HepG2 (cell line): ENCODE data around the gene RPS6KA2.

ENCODE experiments used
- MED1 ChIP-seq: sonication (generic); formaldehyde crosslinking; IDR thresholded peaks from 2 replicates; pipeline ENCODE4 v1.4.0; 2020; ENCODE audit warnings: missing genetic modification reagents
- NR3C1 ChIP-seq: sonication (generic); formaldehyde crosslinking; IDR thresholded peaks from 2 replicates; pipeline ENCODE4 v1.4.0; 2020; ENCODE audit warnings: missing genetic modification reagents
- PTBP1 ChIP-seq: fragments of 200-400 bp; formaldehyde crosslinking; IDR thresholded peaks from 2 replicates; pipeline ENCODE4 v1.6.1; 2018; ENCODE audit warnings: low read length, low read depth; ENCODE audit not compliant: poor library complexity, severe bottlenecking
- RNF2 ChIP-seq: fragments of 450-650 bp; conservative IDR thresholded peaks from 2 replicates; pipeline ENCODE4 v1.6.1; 2016; ENCODE audit warnings: low read depth
- TRIM24 ChIP-seq: sonication (generic); formaldehyde crosslinking; IDR thresholded peaks from 2 replicates; pipeline ENCODE4 v1.8.0; 2022; ENCODE audit warnings: mild to moderate bottlenecking, missing genetic modification reagents
- ZNF274 ChIP-seq: sonication (generic); formaldehyde crosslinking; IDR thresholded peaks from 2 replicates; pipeline ENCODE4 v1.5.1; 2020; ENCODE audit warnings: mild to moderate bottlenecking, missing genetic modification reagents
- ZNF572 ChIP-seq: sonication (generic); formaldehyde crosslinking; IDR thresholded peaks from 2 replicates; pipeline ENCODE4 v1.5.1; 2020; ENCODE audit warnings: mild to moderate bottlenecking, missing genetic modification reagents
- ZNF670 ChIP-seq: sonication (generic); formaldehyde crosslinking; IDR thresholded peaks from 2 replicates; pipeline ENCODE4 v1.8.0; 2022; ENCODE audit warnings: mild to moderate bottlenecking, missing genetic modification reagents, borderline replicate concordance
- ZSCAN31 ChIP-seq: sonication (generic); formaldehyde crosslinking; IDR thresholded peaks from 2 replicates; pipeline ENCODE4 v1.5.0; 2020; ENCODE audit warnings: low read depth, mild to moderate bottlenecking, missing genetic modification reagents
- TF ChIP-seq, protein P1 (sequence below): sonication (generic); formaldehyde crosslinking; IDR thresholded peaks from 2 replicates; pipeline ENCODE4 v1.4.0; 2020; ENCODE audit warnings: missing genetic modification reagents
- TF ChIP-seq, protein P2 (sequence below): sonication (generic); formaldehyde crosslinking; IDR thresholded peaks from 2 replicates; pipeline ENCODE4 v1.9.0; 2021; ENCODE audit warnings: mild to moderate bottlenecking, missing genetic modification reagents
- TF ChIP-seq, protein P3 (sequence below): sonication (generic); formaldehyde crosslinking; IDR thresholded peaks from 2 replicates; pipeline ENCODE4 v1.8.1; 2023; ENCODE audit warnings: missing genetic modification reagents, inconsistent platforms, borderline replicate concordance

GRCh38 chr6:166496460-166496859, 130.6 kb downstream of the RPS6KA2 start:
- TF ChIP-seq ZNF274: no peak
- no peak for TF ChIP-seq MED1
- TF ChIP-seq RNF2: no peak
- no peak for TF ChIP-seq PTBP1
- TF ChIP-seq, protein P1, sequence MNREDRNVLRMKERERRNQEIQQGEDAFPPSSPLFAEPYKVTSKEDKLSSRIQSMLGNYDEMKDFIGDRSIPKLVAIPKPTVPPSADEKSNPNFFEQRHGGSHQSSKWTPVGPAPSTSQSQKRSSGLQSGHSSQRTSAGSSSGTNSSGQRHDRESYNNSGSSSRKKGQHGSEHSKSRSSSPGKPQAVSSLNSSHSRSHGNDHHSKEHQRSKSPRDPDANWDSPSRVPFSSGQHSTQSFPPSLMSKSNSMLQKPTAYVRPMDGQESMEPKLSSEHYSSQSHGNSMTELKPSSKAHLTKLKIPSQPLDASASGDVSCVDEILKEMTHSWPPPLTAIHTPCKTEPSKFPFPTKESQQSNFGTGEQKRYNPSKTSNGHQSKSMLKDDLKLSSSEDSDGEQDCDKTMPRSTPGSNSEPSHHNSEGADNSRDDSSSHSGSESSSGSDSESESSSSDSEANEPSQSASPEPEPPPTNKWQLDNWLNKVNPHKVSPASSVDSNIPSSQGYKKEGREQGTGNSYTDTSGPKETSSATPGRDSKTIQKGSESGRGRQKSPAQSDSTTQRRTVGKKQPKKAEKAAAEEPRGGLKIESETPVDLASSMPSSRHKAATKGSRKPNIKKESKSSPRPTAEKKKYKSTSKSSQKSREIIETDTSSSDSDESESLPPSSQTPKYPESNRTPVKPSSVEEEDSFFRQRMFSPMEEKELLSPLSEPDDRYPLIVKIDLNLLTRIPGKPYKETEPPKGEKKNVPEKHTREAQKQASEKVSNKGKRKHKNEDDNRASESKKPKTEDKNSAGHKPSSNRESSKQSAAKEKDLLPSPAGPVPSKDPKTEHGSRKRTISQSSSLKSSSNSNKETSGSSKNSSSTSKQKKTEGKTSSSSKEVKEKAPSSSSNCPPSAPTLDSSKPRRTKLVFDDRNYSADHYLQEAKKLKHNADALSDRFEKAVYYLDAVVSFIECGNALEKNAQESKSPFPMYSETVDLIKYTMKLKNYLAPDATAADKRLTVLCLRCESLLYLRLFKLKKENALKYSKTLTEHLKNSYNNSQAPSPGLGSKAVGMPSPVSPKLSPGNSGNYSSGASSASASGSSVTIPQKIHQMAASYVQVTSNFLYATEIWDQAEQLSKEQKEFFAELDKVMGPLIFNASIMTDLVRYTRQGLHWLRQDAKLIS (CRISPR knock-in tag): no peak
- TF ChIP-seq, protein P2, sequence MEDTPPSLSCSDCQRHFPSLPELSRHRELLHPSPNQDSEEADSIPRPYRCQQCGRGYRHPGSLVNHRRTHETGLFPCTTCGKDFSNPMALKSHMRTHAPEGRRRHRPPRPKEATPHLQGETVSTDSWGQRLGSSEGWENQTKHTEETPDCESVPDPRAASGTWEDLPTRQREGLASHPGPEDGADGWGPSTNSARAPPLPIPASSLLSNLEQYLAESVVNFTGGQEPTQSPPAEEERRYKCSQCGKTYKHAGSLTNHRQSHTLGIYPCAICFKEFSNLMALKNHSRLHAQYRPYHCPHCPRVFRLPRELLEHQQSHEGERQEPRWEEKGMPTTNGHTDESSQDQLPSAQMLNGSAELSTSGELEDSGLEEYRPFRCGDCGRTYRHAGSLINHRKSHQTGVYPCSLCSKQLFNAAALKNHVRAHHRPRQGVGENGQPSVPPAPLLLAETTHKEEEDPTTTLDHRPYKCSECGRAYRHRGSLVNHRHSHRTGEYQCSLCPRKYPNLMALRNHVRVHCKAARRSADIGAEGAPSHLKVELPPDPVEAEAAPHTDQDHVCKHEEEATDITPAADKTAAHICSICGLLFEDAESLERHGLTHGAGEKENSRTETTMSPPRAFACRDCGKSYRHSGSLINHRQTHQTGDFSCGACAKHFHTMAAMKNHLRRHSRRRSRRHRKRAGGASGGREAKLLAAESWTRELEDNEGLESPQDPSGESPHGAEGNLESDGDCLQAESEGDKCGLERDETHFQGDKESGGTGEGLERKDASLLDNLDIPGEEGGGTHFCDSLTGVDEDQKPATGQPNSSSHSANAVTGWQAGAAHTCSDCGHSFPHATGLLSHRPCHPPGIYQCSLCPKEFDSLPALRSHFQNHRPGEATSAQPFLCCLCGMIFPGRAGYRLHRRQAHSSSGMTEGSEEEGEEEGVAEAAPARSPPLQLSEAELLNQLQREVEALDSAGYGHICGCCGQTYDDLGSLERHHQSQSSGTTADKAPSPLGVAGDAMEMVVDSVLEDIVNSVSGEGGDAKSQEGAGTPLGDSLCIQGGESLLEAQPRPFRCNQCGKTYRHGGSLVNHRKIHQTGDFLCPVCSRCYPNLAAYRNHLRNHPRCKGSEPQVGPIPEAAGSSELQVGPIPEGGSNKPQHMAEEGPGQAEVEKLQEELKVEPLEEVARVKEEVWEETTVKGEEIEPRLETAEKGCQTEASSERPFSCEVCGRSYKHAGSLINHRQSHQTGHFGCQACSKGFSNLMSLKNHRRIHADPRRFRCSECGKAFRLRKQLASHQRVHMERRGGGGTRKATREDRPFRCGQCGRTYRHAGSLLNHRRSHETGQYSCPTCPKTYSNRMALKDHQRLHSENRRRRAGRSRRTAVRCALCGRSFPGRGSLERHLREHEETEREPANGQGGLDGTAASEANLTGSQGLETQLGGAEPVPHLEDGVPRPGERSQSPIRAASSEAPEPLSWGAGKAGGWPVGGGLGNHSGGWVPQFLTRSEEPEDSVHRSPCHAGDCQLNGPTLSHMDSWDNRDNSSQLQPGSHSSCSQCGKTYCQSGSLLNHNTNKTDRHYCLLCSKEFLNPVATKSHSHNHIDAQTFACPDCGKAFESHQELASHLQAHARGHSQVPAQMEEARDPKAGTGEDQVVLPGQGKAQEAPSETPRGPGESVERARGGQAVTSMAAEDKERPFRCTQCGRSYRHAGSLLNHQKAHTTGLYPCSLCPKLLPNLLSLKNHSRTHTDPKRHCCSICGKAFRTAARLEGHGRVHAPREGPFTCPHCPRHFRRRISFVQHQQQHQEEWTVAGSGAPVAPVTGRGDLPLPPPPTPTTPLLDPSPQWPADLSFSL: no peak
- TF ChIP-seq ZSCAN31 (CRISPR knock-in tag): no peak
- TF ChIP-seq ZNF572 (CRISPR knock-in tag): no peak
- TF ChIP-seq NR3C1 (CRISPR knock-in tag): no peak
- no peak for TF ChIP-seq ZNF670 (CRISPR knock-in tag)
- no peak for TF ChIP-seq TRIM24 (CRISPR knock-in tag)
- TF ChIP-seq, protein P3, sequence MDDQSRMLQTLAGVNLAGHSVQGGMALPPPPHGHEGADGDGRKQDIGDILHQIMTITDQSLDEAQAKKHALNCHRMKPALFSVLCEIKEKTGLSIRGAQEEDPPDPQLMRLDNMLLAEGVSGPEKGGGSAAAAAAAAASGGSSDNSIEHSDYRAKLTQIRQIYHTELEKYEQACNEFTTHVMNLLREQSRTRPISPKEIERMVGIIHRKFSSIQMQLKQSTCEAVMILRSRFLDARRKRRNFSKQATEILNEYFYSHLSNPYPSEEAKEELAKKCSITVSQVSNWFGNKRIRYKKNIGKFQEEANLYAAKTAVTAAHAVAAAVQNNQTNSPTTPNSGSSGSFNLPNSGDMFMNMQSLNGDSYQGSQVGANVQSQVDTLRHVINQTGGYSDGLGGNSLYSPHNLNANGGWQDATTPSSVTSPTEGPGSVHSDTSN: no peak
